Endodermal cell (in vitro differentiated cells): ENCODE measurements around the gene NLRP13. TPM values are rescaled to one million over a fixed set of nuclear protein-coding genes. Genes with fewer than 3 reads are reported as not detected.
"Not testable (repeated sequence)": the region's sequence is repeated elsewhere in the genome, so short reads cannot be mapped to it uniquely, and the experiment has no call there.

Source experiments
- DNase-seq: peaks from one replicate; pipeline ENCODE4 v3.0.0-alpha.2; 2017
- H3K27ac ChIP-seq: 2 replicates; pipeline ENCODE4 v1.5.1; 2013; ENCODE audit warnings: mild to moderate bottlenecking, low read depth, low read length, moderate library complexity
- H3K27me3 ChIP-seq: 2 replicates; pipeline ENCODE4 v1.6.1; 2013; ENCODE audit warnings: mild to moderate bottlenecking, low read length, moderate library complexity; ENCODE audit not compliant: insufficient read depth, control insufficient read depth, poor library complexity, severe bottlenecking
- H3K36me3 ChIP-seq: 2 replicates; pipeline ENCODE4 v1.7.0; 2013; ENCODE audit warnings: mild to moderate bottlenecking, low read length, moderate library complexity; ENCODE audit not compliant: control insufficient read depth, insufficient read depth
- H3K4me1 ChIP-seq: one replicate; pipeline ENCODE4 v1.7.0; 2013; ENCODE audit warnings: low read length; ENCODE audit not compliant: control insufficient read depth, insufficient read depth
- H3K4me3 ChIP-seq: 2 replicates; pipeline ENCODE4 v1.5.1; 2013; ENCODE audit warnings: mild to moderate bottlenecking, low read length, moderate library complexity
- H3K9ac ChIP-seq: 2 replicates; pipeline ENCODE4 v1.6.1; 2013; ENCODE audit warnings: mild to moderate bottlenecking, low read length, moderate library complexity; ENCODE audit not compliant: poor library complexity, severe bottlenecking; ENCODE audit errors: extremely low read depth
- H3K9me3 ChIP-seq: 2 replicates; pipeline ENCODE4 v1.6.1; 2013; ENCODE audit warnings: mild to moderate bottlenecking, low read length, moderate library complexity; ENCODE audit not compliant: control insufficient read depth
- H3K27ac Mint-ChIP-seq: 2 replicates; pipeline ENCODE4 v1.8.0; 2020; ENCODE audit warnings: mixed read lengths
- H3K27me3 Mint-ChIP-seq: 2 replicates; pipeline ENCODE4 v1.8.0; 2021; ENCODE audit warnings: mild to moderate bottlenecking, mixed read lengths; ENCODE audit not compliant: insufficient read depth
- H3K36me3 Mint-ChIP-seq: 2 replicates; pipeline ENCODE4 v1.8.0; 2020; ENCODE audit warnings: low read depth, mixed read lengths
- H3K4me1 Mint-ChIP-seq: 2 replicates; pipeline ENCODE4 v1.8.0; 2020; ENCODE audit warnings: mixed read lengths
- H3K4me3 Mint-ChIP-seq: 2 replicates; pipeline ENCODE4 v1.8.0; 2020; ENCODE audit warnings: mild to moderate bottlenecking, moderate library complexity, mixed read lengths
- H3K9me3 Mint-ChIP-seq: 2 replicates; pipeline ENCODE4 v1.8.0; 2020; ENCODE audit warnings: mild to moderate bottlenecking, mixed read lengths
- WGBS, 2 experiments: methylation state at CpG; one replicate each; pipeline versions ENCODE4 v1.1.5 to v1.1.7; 2013; ENCODE audit warnings: missing lambda C conversion rate in 2 of 2, mixed read lengths in 1 of 2; ENCODE audit not compliant: insufficient coverage in 1 of 2, insufficient read length in 1 of 2; 5-methylcytosine and 5-hydroxymethylcytosine counted together
- total RNA-seq, 2 donors: library from RNA; stranded (reverse); fragmentation: NEBNext Ultra II Directional in 1 of 2; extraction: Animal tissue kit (Norgen Biotek cat#: 25700) in 1 of 2; gene quantifications; 2 replicates in 1 of 2; 3 replicates in 1 of 2; pipeline ENCODE4 v1.2.1, GENCODE V29; 2021
- TF ChIP-seq, protein P1 (sequence below): fragments of 200-600 bp; sonication (generic); conservative IDR thresholded peaks from 2 replicates; pipeline ENCODE4 v1.5.0; 2021; ENCODE audit warnings: antibody characterized with exemption, mild to moderate bottlenecking

Gene NLRP13
- total RNA-seq, 2 donors from 2014 or later: not detected

DNA sequence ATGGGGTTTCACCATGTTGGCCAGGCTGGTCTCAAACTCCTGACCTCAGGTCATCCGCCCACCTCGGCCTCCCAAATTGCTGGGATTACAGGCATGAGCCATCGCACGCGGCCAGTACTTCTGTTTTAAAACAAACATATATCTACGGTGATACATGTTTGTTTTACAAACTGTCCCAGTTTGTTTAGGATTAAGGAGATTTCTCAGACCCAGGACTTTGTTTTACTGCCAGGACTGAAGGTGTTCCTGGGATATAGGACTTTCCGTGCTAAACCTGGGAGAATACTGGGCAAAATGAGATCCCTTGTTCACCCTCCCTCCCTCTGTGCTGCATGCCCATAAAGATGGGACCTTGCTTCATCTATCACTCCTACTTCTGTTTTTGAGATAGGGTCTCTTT, 24.3 kb upstream of the NLRP13 start:
- no peaks in the 10 kb centered on the region for H3K36me3 Mint-ChIP-seq
- H3K4me3 ChIP-seq: no peak overlapping the region
- H3K4me1 Mint-ChIP-seq: no peaks in the 10 kb centered on the region
- no peak overlapping the region for H3K9ac ChIP-seq
- H3K4me3 Mint-ChIP-seq: no peak overlapping the region
- no peaks in the 10 kb centered on the region for H3K27me3 ChIP-seq
- peaks cover 93% of the 10 kb centered on the region for H3K9me3 Mint-ChIP-seq
- peaks cover 72% of the 10 kb centered on the region for H3K9me3 ChIP-seq
- TF ChIP-seq, protein P1, sequence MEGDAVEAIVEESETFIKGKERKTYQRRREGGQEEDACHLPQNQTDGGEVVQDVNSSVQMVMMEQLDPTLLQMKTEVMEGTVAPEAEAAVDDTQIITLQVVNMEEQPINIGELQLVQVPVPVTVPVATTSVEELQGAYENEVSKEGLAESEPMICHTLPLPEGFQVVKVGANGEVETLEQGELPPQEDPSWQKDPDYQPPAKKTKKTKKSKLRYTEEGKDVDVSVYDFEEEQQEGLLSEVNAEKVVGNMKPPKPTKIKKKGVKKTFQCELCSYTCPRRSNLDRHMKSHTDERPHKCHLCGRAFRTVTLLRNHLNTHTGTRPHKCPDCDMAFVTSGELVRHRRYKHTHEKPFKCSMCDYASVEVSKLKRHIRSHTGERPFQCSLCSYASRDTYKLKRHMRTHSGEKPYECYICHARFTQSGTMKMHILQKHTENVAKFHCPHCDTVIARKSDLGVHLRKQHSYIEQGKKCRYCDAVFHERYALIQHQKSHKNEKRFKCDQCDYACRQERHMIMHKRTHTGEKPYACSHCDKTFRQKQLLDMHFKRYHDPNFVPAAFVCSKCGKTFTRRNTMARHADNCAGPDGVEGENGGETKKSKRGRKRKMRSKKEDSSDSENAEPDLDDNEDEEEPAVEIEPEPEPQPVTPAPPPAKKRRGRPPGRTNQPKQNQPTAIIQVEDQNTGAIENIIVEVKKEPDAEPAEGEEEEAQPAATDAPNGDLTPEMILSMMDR: no peak
- no peak overlapping the region for H3K27ac ChIP-seq
- H3K27me3 Mint-ChIP-seq: no peaks in the 10 kb centered on the region
- no peaks in the 10 kb centered on the region for H3K36me3 ChIP-seq
- 85 to 89% methylated on average over 7 of the region's 7 CpGs for WGBS, 2 experiments
- no peak for DNase-seq
- no peak overlapping the region for H3K27ac Mint-ChIP-seq
- H3K4me1 ChIP-seq: no peaks in the 10 kb centered on the region

DNA sequence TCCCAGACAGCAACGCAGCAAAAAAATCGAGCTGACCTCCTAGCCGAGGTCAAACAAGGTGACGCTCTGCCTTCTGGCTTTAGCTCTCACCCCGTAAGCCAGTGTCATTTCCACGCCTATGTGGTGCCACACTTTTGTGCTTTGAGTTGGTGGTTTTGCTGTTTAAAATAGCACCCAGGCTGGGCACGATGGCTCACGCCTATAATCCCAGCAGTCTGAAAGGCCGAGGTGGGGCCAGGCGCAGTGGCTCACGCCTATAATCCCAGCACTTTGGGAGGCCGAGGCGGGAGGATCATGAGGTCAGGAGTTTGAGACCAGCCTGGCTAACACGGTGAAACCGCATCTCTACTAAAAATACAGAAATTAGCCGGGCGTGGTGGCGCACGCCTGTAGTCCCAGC, 18.4 kb upstream of the NLRP13 start:
- not testable (repeated sequence) for DNase-seq, H3K36me3 ChIP-seq, H3K27ac Mint-ChIP-seq, H3K27me3 ChIP-seq, H3K36me3 Mint-ChIP-seq, H3K27me3 Mint-ChIP-seq, H3K9ac ChIP-seq, H3K4me3 Mint-ChIP-seq, H3K4me1 Mint-ChIP-seq, H3K27ac ChIP-seq, H3K4me3 ChIP-seq, H3K4me1 ChIP-seq
- WGBS, 2 experiments: 76 to 85% methylated on average over 18 to 19 of the region's 19 CpGs
- H3K9me3 ChIP-seq: peaks cover 64% of the 10 kb centered on the region
- peaks cover 87% of the 10 kb centered on the region for H3K9me3 Mint-ChIP-seq

DNA sequence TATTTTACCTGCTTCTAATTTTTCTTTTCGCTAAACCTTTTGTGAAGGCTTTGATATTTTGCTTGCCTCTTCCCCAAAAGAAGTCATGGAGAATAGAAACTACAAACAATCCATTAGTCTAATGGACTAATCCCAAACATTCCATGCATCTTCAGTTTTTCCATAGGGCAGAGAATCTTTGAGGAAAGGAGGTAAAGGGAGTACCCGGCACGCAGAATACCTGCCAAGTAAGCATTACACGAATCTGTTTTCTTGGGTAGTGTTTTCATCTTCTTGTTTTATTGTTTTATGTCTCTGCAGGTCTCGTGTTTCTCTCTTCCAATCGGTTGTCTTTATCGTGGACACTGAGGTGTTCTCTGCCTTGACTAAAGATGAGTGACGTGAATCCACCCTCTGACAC, 15.4 kb upstream of the NLRP13 start, which contains the start of gene NLRP8:
NLRP8 (plus strand) TSS at position 301 of the 400 bp plus-strand sequence.
- H3K9me3 ChIP-seq: peaks cover 47% of the 10 kb centered on the region
- TF ChIP-seq, protein P1: no peak

DNA sequence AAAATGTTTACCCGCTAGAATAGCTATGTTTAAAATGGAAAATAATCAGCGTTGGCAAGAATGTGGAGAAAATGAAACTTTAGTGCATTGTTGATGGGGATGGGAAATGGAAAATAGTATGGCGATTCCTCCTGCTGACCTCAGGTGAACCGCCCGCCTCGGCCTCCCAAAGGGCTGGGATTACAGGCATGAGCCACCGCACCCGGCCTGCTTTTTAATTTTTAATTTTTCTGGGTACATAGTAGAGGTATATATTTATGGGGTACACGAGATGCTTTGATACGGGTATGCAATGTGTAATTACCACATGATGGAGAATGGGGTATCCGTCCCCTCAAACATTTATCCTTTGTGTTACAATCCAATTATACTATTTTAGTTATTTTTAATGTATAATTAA, 8.2 kb upstream of the NLRP13 start:
- Mint-ChIP-seq H3K9me3 (peaks cover 90% of the 10 kb centered on the region), H3K27me3 (no peaks in the 10 kb centered on the region), H3K27ac (no peak overlapping the region), H3K4me3 (no peak overlapping the region), H3K36me3 (peaks cover 3% of the 10 kb centered on the region), H3K4me1 (no peaks in the 10 kb centered on the region)
- Histone ChIP-seq H3K4me1 (no peaks in the 10 kb centered on the region), H3K36me3 (no peaks in the 10 kb centered on the region), H3K4me3 (no peak overlapping the region), H3K9me3 (peaks cover 46% of the 10 kb centered on the region), H3K27ac (no peak overlapping the region), H3K27me3 (no peaks in the 10 kb centered on the region), H3K9ac (no peak overlapping the region)
- no peak for DNase-seq
- TF ChIP-seq, protein P1: no peak
- WGBS, 2 experiments: 76 to 87% methylated on average over 7 to 10 of the region's 11 CpGs

More for the DNA sequence above, 15.4 kb upstream of the NLRP13 start, which contains the start of gene NLRP8:
- Mint-ChIP-seq H3K4me3 (no peak within 1 kb of the TSS), H3K4me1 (no peaks in the 10 kb centered on the region), H3K36me3 (no peaks in the 10 kb centered on the region), H3K27me3 (no peaks in the 10 kb centered on the region), H3K27ac (no peak within 1 kb of the TSS), H3K9me3 (peaks cover 88% of the 10 kb centered on the region)
- Histone ChIP-seq H3K27me3 (no peaks in the 10 kb centered on the region), H3K4me1 (no peaks in the 10 kb centered on the region), H3K36me3 (no peaks in the 10 kb centered on the region), H3K4me3 (no peak within 1 kb of the TSS), H3K9ac (no peak within 1 kb of the TSS), H3K27ac (no peak within 1 kb of the TSS)
- DNase-seq: no peak
- WGBS, 2 experiments: 65 to 73% methylated on average over 8 of the region's 8 CpGs
